Measurements from ENCODE around the gene PLXNC1. TPM values are rescaled to one million over a fixed set of nuclear protein-coding genes. Genes with fewer than 3 reads are reported as not detected.

PLXNC1 gene
- total RNA-seq, 1 donor from 2014 or later: 4.9 TPM

DNA sequence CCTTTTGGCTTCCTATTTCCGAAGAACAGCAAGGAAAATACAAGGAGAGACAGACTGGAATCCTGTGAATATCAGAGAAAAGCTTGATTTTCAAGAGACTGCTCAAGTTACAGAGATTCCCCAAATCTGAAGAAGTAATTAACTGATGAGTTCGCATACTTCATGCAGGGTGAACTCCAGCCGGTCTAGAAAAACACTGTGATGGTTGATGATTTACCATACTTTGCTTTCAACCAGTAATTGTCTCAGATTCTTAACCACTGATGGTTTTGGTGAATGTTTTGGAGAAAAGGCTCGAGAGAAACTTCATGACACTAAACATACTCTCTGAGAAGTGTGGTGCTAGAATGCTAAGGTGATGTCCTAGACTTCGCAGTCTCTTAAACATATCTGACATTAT is 4.4 kb upstream of the PLXNC1 start:
- TF ChIP-seq, protein P1, sequence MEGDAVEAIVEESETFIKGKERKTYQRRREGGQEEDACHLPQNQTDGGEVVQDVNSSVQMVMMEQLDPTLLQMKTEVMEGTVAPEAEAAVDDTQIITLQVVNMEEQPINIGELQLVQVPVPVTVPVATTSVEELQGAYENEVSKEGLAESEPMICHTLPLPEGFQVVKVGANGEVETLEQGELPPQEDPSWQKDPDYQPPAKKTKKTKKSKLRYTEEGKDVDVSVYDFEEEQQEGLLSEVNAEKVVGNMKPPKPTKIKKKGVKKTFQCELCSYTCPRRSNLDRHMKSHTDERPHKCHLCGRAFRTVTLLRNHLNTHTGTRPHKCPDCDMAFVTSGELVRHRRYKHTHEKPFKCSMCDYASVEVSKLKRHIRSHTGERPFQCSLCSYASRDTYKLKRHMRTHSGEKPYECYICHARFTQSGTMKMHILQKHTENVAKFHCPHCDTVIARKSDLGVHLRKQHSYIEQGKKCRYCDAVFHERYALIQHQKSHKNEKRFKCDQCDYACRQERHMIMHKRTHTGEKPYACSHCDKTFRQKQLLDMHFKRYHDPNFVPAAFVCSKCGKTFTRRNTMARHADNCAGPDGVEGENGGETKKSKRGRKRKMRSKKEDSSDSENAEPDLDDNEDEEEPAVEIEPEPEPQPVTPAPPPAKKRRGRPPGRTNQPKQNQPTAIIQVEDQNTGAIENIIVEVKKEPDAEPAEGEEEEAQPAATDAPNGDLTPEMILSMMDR (IDR thresholded peaks at IDR 0.05; ENCODE audit: partially characterized antibody, unreplicated experiment): no peak
- Mint-ChIP-seq H3K4me3 (ENCODE audit: unreplicated experiment) (no peak overlapping the region), H3K36me3 (ENCODE audit: unreplicated experiment) (no peaks in the 10 kb centered on the region), H3K9me3 (ENCODE audit: unreplicated experiment) (peaks cover 6% of the 10 kb centered on the region), H3K4me1 (ENCODE audit: low read depth, unreplicated experiment) (peaks cover 4% of the 10 kb centered on the region), H3K27ac (ENCODE audit: unreplicated experiment) (no peak overlapping the region), H3K27me3 (ENCODE audit: unreplicated experiment) (peaks cover 14% of the 10 kb centered on the region)
- DNase-seq: no peak

DNA sequence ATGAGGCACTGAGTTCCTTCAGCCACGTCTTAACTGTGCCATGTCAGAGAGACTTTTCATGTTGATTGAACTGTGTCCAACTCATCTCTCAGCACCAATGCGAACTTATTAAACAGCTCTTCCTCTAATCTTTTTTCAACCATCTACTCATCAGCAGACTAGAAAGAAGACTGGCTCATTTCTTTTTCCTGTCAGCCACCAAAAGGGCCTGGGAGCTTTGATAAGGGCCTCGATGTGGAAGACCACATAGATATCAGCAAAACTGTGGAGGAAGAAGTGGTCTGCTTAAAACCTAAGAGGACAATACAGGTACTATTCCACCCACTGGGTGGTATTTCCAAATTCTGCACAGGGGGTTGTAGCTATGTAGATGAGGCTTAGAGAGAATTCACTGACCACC is 3.6 kb upstream of the PLXNC1 start:
- Mint-ChIP-seq H3K36me3 (ENCODE audit: unreplicated experiment) (no peaks in the 10 kb centered on the region), H3K27ac (ENCODE audit: unreplicated experiment) (no peak overlapping the region), H3K4me1 (ENCODE audit: low read depth, unreplicated experiment) (peaks cover 4% of the 10 kb centered on the region), H3K27me3 (ENCODE audit: unreplicated experiment) (peaks cover 14% of the 10 kb centered on the region), H3K4me3 (ENCODE audit: unreplicated experiment) (no peak overlapping the region), H3K9me3 (ENCODE audit: unreplicated experiment) (peaks cover 6% of the 10 kb centered on the region)
- TF ChIP-seq, protein P1 (IDR thresholded peaks at IDR 0.05; ENCODE audit: partially characterized antibody, unreplicated experiment): no peak
- DNase-seq: no peak

DNA sequence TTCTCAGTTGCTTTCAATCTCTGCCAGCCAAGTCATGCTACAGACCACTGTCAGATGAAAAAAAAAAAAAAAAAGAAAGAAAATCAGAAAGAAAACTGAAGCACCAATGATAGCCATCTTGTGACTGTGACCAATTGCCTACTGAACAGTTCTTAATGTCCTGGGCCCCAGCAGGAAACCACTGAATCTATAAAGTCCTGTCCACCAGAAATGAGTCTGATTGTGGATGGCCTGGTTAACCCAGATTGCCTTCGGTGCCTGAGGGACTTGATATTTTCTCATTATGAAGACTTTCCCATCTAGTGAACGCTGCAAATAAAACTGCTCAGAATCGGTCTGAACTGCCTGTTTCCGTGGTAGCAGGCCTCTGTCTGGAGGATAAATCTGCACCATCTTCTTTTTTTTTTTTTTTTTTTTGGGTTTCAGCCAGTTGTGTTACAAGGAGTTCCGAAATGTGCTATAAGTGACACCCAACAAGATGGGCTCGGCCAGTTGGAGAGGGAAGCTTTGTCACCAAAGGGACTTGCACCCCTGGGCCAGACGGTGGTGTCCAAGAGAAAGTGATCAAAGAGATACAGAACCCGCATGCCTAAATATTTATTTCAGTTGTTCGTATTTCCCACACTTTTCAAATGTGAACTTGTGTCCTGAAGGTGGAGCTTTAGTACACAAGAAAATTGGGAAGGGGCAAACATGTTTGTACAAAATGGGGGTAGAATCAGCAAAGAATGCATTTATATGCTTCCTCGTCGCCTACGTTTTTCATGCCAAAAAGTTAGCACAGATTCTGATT is 3.0 kb upstream of the PLXNC1 start:
- H3K4me1 Mint-ChIP-seq (ENCODE audit: low read depth, unreplicated experiment): peaks cover 4% of the 10 kb centered on the region
- no peak overlapping the region for H3K27ac Mint-ChIP-seq (ENCODE audit: unreplicated experiment)
- H3K27me3 Mint-ChIP-seq (ENCODE audit: unreplicated experiment): peaks cover 16% of the 10 kb centered on the region

DNA sequence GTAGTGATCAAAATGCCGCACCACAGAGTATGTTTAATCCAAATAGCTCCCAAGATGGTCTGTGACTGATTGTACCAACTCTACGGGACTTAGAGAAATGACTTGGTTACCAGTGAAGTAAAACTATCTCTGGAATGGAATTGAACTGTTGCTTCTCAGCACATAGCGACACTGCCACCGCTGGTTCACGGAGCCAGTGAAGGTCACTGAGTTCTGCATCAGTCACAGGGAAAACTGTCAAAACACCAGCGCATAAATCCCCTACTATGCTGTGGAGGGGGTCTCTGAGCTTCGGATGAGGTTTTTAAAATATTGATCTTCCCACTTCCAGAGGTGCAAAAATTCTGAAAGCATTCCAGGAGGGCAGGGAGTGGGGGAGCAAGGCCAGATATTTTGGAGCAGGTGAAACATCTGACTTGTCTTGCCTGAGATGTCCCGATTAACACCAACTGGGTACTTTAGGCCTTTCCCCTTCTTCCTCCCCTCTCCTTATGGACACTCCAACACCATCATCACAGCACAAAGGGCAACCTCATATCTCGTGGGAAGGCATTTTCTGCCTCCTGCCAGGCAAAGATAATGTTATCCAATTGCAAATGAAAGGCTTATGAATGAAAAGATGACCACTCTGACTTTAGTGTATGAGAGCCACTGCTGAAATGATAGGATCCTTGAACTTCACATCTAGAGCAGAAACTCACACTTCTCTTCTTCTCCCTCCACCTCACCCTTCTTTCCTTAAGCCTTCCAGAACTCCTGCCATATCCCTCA is 2.0 kb upstream of the PLXNC1 start:
- H3K36me3 Mint-ChIP-seq (ENCODE audit: unreplicated experiment): no peaks in the 10 kb centered on the region
- H3K27me3 Mint-ChIP-seq (ENCODE audit: unreplicated experiment): peaks cover 21% of the 10 kb centered on the region
- no peak overlapping the region for H3K27ac Mint-ChIP-seq (ENCODE audit: unreplicated experiment)
- H3K9me3 Mint-ChIP-seq (ENCODE audit: unreplicated experiment): peaks cover 8% of the 10 kb centered on the region
- H3K4me1 Mint-ChIP-seq (ENCODE audit: low read depth, unreplicated experiment): peaks cover 7% of the 10 kb centered on the region
- TF ChIP-seq, protein P1 (IDR thresholded peaks at IDR 0.05; ENCODE audit: partially characterized antibody, unreplicated experiment): no peak
- peak overlapping the region; percentile 21 for H3K4me3 Mint-ChIP-seq (ENCODE audit: unreplicated experiment)
- no peak for DNase-seq

More for the DNA sequence above, 3.0 kb upstream of the PLXNC1 start:
- no peak for DNase-seq
- no peak overlapping the region for H3K4me3 Mint-ChIP-seq (ENCODE audit: unreplicated experiment)
- H3K9me3 Mint-ChIP-seq (ENCODE audit: unreplicated experiment): peaks cover 8% of the 10 kb centered on the region
- no peaks in the 10 kb centered on the region for H3K36me3 Mint-ChIP-seq (ENCODE audit: unreplicated experiment)
- TF ChIP-seq, protein P1 (IDR thresholded peaks at IDR 0.05; ENCODE audit: partially characterized antibody, unreplicated experiment): no peak
